ENCODE data around the gene ZAR1L.

Gene ZAR1L

GRCh38 chr13:32300920-32301319, 14.2 kb downstream of the ZAR1L start:
- no peak for FAIRE-seq

- FAIRE-seq = no peak
Measured at GRCh38 chr13:32300406-32300805, 14.8 kb downstream of the ZAR1L start.

DNA sequence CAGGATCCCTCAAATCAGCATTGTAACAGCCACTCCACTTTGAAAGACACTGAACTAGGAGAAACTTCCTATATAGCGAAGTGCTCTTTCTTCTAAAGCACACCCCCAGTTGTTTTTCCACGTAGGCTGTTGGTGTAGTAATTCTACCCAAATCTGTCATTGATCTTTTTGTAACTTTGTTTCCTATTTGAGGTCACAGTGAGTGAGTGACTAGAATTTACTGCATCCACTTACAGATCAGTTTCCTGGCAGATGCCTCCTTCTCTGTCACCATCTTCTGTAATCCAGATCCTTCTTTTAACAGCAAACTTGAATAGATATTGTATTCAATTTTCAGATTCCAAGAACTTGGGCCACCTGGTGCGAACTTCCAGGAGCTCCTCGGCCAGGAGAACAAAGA, 15.3 kb downstream of the ZAR1L start:
- FAIRE-seq = no peak

- no peak for FAIRE-seq
Measured at GRCh38 chr13:32298695-32299094, 16.5 kb downstream of the ZAR1L start.

DNA sequence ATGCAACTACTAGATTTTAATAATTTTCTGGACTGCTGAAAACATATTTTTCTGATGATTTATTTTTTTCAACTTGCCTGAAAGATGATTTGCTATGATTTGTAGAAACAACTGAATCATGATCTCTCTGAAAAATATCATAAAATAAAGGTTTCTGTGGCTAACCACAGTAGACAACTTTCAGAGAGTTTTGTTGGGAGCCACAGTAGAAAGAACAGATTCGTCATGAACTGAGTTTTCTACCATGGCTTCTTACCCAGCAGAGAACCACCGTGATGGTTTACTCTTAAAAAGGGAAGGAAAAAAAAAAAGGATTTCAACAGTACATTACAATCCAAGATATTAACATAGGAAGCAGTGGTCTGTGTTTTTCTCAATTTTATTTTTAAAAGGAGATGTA, 18.0 kb downstream of the ZAR1L start:
- FAIRE-seq = no peak

- FAIRE-seq = no peak
Measured at GRCh38 chr13:32285633-32285965, 29.6 kb downstream of the ZAR1L start.

- peak; percentile 48 for FAIRE-seq
Measured at GRCh38 chr13:32284927-32285632, 30.1 kb downstream of the ZAR1L start.

DNA sequence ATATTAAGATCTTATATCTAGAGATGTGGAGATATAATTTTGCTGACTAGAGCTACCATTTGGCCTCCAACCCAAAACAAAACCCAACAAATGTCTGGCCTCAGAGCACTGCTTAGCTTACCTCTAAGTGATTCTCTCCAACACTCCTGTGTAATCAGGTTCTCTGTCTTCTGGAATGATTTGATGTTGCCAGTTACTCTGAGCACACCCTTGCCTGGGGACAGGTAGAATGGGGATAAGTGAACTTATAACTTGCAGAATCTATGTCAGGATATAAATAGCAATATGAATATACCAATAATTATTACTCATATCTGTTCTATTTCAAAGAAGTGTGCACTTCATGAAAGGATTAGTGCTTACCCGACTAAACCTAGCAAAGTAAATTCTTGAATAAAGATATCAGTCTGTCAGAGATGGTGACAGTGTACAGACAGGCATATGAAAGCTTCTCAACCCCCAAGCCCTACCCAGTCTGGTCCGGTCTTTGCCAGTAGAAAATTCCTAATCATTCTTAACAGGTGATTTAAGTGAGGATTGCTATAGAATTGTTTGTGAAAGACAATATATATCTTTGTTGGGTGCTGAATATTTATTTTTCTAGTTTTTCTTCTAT, 33.0 kb downstream of the ZAR1L start:
- no peak for FAIRE-seq

- FAIRE-seq = no peak
Measured at GRCh38 chr13:32281096-32281495, 34.1 kb downstream of the ZAR1L start.

GRCh38 chr13:32278426-32278825, 36.7 kb downstream of the ZAR1L start:
- no peak for FAIRE-seq

DNA sequence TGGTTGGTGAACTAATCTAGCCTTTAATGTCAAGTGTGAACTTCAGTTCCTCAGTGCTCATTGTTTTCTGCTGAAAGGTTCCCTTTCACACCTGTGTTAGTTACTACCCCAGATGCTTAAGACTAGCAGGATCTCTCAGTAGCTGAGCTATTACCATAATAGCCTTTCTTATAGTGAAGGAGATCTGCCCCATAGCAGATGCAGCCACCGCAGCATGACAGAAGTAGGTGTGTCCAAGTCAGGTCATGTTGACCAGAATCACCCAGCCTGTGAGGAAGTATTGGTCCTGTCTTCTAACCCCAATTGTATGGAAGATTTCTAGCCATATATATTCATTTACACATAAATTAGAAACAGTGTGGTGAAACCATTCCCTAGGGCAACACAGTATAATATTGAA, 37.3 kb downstream of the ZAR1L start:
- FAIRE-seq = no peak

DNA sequence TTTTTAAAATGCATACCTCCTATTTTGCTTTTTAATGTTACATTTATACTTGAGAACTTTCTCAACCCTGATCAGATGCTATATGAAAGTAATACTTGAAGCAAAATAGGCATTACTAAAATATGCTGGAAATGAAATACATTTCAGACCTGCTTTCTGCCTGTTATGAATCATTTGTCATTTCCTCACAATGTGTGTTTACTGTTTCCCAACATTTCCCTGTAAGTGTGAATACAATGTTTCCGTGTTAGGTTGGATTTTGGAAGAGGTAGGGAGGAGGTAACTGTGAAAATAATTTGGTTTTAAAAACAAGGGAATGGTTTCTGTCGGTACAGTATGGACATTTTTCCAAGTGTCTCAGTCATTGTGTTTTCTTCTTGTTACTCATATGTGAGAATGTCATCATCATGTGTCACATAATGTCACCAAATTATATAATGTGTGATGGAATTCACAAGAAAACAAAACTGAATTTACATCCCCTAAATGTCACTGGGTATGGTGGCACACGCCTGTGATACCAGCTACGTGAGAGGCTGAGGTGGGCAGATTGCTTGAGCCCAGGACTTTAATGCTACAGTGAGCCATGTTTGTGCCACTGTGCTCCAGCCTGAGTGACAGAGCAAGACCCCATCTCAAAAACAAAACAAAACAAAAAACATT, 43.0 kb downstream of the ZAR1L start:
- FAIRE-seq = no peak

- FAIRE-seq = no peak
Measured at GRCh38 chr13:32267836-32268439, 47.2 kb downstream of the ZAR1L start.

GRCh38 chr13:32266130-32266529, 49.0 kb downstream of the ZAR1L start:
- FAIRE-seq = no peak

DNA sequence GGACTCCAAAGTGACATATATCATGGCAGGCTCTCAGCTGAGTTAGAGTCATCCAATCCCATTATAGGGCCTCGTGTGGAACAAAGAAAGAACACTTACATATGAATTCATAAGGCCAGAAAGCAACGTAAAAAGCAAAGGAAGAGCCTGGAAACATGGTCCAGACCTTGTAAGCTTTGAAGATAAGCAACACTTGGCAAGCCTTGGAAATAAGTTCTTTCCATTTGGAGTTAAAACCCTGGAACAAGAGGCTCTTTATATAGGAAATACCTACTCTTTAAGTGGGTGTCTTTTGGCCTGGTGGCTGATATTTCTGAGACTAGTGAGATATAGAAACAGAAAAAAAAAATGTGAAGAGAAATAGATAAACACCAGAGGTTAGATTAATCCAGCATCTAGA, 49.4 kb downstream of the ZAR1L start:
- FAIRE-seq = no peak

DNA sequence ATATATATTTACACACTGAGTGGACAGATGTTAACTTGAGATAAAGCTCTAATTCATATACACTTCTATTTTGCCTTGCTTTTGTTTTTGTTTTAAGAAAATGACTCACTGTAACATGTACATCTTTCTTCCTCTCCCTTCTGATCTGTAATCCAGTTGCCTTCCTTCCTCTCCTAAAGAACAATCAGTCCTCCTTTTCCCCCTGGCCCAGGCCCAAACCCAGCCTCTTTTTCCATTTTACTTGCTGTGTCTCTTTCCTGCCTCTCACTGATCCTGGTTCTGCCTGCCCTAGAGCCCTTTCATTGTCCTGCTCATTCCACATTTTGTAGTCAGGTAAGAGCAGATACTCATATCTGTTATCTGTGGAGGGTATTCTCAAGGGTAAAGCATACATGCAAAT, 50.8 kb downstream of the ZAR1L start:
- FAIRE-seq = no peak

GRCh38 chr13:32262619-32263018, 52.5 kb downstream of the ZAR1L start:
- FAIRE-seq = no peak

DNA sequence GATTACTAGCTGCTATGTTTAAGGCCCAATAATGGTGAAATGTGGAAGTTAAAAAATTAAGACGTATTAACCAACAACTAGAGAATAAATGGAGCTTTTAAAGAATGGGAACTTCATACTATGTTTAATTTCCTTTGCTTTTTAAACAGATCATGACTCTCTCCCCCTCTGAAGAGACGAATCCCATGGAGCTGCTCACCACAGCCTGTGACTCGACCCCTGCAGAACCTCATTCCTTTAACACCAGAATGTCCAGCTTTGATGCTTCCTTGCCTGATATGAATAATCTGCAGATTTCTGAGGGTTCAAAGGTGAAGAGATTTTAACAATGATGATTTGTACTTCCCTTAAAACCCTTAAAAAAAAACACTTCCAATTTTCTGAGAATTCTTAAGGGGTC, 53.0 kb downstream of the ZAR1L start:
- no peak for FAIRE-seq

DNA sequence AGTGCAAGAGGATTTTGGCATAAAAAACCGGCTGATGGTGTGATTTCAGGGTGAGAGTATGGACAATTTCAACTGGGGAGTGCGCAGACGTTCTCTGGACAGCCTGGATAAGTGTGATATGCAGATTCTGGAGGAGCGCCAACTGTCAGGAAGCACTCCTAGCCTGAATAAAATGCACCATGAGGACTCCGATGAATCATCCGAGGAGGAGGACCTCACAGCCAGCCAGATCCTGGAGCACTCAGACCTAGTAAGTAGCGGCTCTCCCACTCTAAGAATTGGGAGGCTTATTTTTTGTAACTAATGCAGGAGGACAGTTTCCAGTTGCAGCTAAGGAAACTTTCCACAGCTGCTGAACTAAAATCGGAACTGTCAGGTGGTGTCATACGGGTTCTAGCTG, 53.6 kb downstream of the ZAR1L start:
- FAIRE-seq = peak; percentile 83

GRCh38 chr13:32259116-32259515, 56.0 kb downstream of the ZAR1L start:
- no peak for FAIRE-seq

DNA sequence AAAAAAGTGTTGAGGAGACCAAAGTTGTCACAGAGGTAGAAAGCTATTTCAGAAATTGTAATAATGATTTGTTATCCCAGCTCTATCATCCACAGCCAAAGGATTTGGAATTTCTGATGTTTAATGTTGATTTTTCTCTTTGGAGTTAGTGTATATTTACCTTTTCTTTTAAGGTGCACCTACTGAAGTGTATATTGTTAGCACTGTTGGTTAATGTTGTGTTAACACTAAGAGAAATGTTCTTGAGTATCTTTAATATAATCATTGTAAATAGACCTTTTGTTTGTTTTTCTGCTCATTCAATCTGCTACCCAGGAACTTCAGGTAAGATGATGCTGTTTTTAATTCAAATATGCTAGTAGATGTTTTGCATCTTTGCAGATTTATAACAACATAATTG, 57.5 kb downstream of the ZAR1L start:
- no peak for FAIRE-seq

- no peak for FAIRE-seq
Measured at GRCh38 chr13:32256243-32256642, 58.9 kb downstream of the ZAR1L start.

DNA sequence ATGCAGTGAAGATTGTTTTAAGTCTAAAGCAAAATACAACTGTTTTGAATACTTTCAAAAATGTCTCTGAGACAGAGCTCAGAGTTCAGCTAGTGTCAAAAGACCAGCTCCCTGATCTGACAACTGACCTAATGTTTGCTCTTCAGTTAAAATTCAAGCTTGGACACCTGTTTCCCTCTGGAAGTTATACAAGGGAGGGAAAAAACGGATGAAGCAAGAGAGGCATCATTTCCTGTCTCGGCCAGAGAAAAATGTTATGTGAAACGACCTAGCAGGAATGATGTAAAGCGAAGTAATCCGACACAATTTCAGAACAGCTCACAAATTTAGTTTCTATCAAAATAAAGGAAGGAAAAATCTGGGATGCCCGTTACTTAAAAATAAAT, 59.4 kb downstream of the ZAR1L start:
- FAIRE-seq = no peak

Data from endometrium (tissue), 2 donors.